KMS-11 (cell line): ENCODE results near the gene CLDN9.

Experiments
- H2AFZ ChIP-seq: fragments of 200-600 bp; sonication (generic); 2 replicates; pipeline ENCODE4 v1.6.1; 2016; ENCODE audit warnings: antibody characterized with exemption, mixed run types, low read depth
- H3K27ac ChIP-seq: fragments of 200-600 bp; sonication (generic); 2 replicates; pipeline ENCODE4 v1.6.1; 2016; ENCODE audit warnings: mild to moderate bottlenecking, mixed run types
- H3K27me3 ChIP-seq: fragments of 200-600 bp; sonication (generic); 2 replicates; pipeline ENCODE4 v1.6.1; 2017; ENCODE audit warnings: mild to moderate bottlenecking, low read depth, mixed run types, moderate library complexity; ENCODE audit not compliant: insufficient read depth
- H3K36me3 ChIP-seq: fragments of 200-600 bp; sonication (generic); 2 replicates; pipeline ENCODE4 v1.6.1; 2017; ENCODE audit warnings: mild to moderate bottlenecking, mixed run types; ENCODE audit not compliant: insufficient read depth
- H3K4me1 ChIP-seq: fragments of 200-600 bp; sonication (generic); 2 replicates; pipeline ENCODE4 v1.6.1; 2016; ENCODE audit warnings: mild to moderate bottlenecking, low read depth, mixed run types; ENCODE audit not compliant: poor library complexity, severe bottlenecking
- H3K4me2 ChIP-seq: fragments of 200-600 bp; sonication (generic); 2 replicates; pipeline ENCODE4 v1.7.0; 2016; ENCODE audit warnings: mild to moderate bottlenecking, mixed run types
- H3K4me3 ChIP-seq: fragments of 200-600 bp; sonication (generic); IDR thresholded peaks from 2 replicates; pipeline ENCODE4 v1.6.1; 2017; ENCODE audit warnings: low read depth, low read length, mixed read lengths; ENCODE audit not compliant: insufficient read depth
- H3K79me2 ChIP-seq: fragments of 200-600 bp; sonication (generic); 2 replicates; pipeline ENCODE4 v1.6.1; 2016; ENCODE audit warnings: low read depth, mixed run types; ENCODE audit not compliant: insufficient read depth
- H3K9ac ChIP-seq: fragments of 200-600 bp; sonication (generic); 2 replicates; pipeline ENCODE4 v1.6.1; 2016; ENCODE audit warnings: mild to moderate bottlenecking, mixed run types
- H4K20me1 ChIP-seq: fragments of 200-600 bp; sonication (generic); 2 replicates; pipeline ENCODE4 v1.6.1; 2016; ENCODE audit warnings: mild to moderate bottlenecking, mixed run types; ENCODE audit not compliant: insufficient read depth
- TF ChIP-seq, protein P1 (sequence below): fragments of 200-600 bp; sonication (generic); conservative IDR thresholded peaks from 2 replicates; pipeline ENCODE4 v1.6.1; 2017; ENCODE audit warnings: low read depth, mild to moderate bottlenecking, antibody characterized with exemption, low read length, moderate library complexity, mixed read lengths

CLDN9 gene

DNA sequence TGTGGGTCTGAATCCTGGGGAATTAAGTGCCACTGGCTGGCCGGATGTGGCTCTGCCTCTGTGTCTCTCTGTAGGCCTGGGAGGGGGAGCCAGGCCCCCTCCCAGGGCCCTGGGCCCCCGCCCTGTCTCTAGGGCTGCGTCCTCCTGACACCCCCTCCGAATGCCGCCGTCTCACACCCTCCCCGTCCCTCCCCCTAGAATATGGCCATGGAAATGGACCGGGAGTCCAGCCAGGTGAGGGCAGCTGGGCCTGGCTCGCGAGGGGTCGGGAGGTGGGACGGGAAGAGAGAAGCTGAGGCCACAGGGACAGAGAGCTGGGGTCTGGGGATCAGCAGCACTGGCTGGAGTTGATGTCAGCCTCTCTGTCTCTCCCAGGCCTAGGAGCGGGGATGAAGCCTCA is 16.4 kb upstream of the CLDN9 start:
- Histone ChIP-seq H3K36me3 (no peaks in the 10 kb centered on the region), H3K27ac (no peak overlapping the region), H3K4me1 (no peaks in the 10 kb centered on the region), H3K79me2 (no peaks in the 10 kb centered on the region), H3K4me2 (no peak overlapping the region), H3K4me3 (no peak overlapping the region), H3K27me3 (peaks cover 100% of the 10 kb centered on the region), H4K20me1 (no peaks in the 10 kb centered on the region), H3K9ac (no peak overlapping the region), H2AFZ (no peak overlapping the region)
- TF ChIP-seq, protein P1, sequence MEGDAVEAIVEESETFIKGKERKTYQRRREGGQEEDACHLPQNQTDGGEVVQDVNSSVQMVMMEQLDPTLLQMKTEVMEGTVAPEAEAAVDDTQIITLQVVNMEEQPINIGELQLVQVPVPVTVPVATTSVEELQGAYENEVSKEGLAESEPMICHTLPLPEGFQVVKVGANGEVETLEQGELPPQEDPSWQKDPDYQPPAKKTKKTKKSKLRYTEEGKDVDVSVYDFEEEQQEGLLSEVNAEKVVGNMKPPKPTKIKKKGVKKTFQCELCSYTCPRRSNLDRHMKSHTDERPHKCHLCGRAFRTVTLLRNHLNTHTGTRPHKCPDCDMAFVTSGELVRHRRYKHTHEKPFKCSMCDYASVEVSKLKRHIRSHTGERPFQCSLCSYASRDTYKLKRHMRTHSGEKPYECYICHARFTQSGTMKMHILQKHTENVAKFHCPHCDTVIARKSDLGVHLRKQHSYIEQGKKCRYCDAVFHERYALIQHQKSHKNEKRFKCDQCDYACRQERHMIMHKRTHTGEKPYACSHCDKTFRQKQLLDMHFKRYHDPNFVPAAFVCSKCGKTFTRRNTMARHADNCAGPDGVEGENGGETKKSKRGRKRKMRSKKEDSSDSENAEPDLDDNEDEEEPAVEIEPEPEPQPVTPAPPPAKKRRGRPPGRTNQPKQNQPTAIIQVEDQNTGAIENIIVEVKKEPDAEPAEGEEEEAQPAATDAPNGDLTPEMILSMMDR, result no peak

DNA sequence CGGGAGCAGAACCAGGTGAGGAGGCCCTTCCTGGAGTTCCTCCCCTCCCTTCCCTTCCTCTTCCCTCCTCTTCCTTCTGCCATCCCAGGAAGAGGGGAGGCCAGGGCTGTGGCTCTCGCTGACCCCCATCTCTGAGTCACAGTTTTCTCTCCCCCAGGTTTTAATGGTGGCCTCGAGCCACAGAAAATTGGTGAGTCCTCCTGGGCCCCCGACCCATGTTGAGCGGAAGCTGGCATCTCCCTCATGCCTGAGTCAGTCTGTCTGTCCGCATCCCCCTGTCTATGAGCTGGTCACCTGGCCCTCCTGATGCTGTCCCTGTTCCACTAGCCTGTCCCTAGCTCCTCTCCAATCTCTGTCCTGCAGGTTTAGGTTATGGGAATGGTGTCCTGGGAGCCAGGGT is 12.8 kb upstream of the CLDN9 start:
- H3K4me3 ChIP-seq, result no peak overlapping the region
- H3K36me3 ChIP-seq, result no peaks in the 10 kb centered on the region
- H3K9ac ChIP-seq, result no peak overlapping the region
- H3K27me3 ChIP-seq, result peaks cover 81% of the 10 kb centered on the region
- H3K79me2 ChIP-seq, result no peaks in the 10 kb centered on the region
- H4K20me1 ChIP-seq, result no peaks in the 10 kb centered on the region
- H3K4me1 ChIP-seq, result peaks cover 2% of the 10 kb centered on the region
- no peak overlapping the region for H3K27ac ChIP-seq
- TF ChIP-seq, protein P1, result no peak
- H3K4me2 ChIP-seq, result no peak overlapping the region
- no peak overlapping the region for H2AFZ ChIP-seq

DNA sequence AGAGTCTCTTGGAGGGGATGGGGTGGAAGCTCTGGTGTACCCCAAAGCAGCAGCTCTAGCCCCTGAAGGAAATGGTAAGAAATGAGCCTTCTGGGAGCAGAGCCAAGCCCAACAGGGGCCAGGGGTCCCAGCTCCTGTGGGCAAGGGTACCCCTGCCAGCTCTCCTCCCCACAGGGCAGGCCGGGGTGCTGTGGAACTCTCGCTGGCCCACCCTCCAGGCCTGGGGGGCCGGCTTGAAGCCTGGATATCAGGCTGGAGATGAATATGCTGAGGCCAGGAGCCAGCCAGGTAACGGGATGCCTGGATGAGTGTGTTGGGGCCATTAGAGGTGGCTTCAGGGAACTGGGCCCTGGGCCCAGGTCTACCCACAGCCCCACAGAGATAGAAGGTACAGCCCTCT is 12.2 kb upstream of the CLDN9 start:
- H4K20me1 ChIP-seq, result no peaks in the 10 kb centered on the region
- no peak overlapping the region for H3K4me3 ChIP-seq
- H3K9ac ChIP-seq, result no peak overlapping the region
- H3K27ac ChIP-seq, result no peak overlapping the region
- H2AFZ ChIP-seq, result no peak overlapping the region
- H3K36me3 ChIP-seq, result no peaks in the 10 kb centered on the region
- peaks cover 81% of the 10 kb centered on the region for H3K27me3 ChIP-seq
- TF ChIP-seq, protein P1, result no peak
- no peaks in the 10 kb centered on the region for H3K79me2 ChIP-seq
- H3K4me2 ChIP-seq, result no peak overlapping the region
- peaks cover 3% of the 10 kb centered on the region for H3K4me1 ChIP-seq

DNA sequence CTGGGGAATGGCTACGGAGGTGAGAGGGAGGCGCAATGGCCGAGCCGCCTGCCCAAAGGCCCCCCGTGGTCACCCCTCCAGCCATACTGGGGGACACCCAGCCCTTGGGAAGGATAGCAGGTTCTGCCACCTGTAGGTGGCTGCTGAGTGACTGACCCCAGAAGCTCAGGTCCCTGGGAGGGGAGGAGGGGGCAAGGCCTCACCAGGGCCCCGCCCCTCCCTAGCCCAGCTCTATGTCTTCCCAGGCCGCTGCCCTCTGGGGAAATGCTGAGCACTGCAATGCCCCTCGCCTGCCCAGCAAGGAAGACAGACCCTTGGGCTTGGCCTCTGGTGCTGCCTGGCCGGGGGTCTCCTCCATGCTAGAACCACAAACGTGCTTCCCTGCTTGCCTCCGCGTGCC is 11.4 kb upstream of the CLDN9 start:
- no peaks in the 10 kb centered on the region for H3K79me2 ChIP-seq
- peaks cover 10% of the 10 kb centered on the region for H3K4me1 ChIP-seq
- TF ChIP-seq, protein P1, result no peak
- no peaks in the 10 kb centered on the region for H3K36me3 ChIP-seq
- no peak overlapping the region for H3K27ac ChIP-seq
- peaks cover 78% of the 10 kb centered on the region for H3K27me3 ChIP-seq
- no peaks in the 10 kb centered on the region for H4K20me1 ChIP-seq
- no peak overlapping the region for H3K9ac ChIP-seq
- H3K4me3 ChIP-seq, result no peak overlapping the region
- no peak overlapping the region for H2AFZ ChIP-seq
- H3K4me2 ChIP-seq, result no peak overlapping the region
